Progenitor cell of endocrine pancreas (in vitro differentiated cells): ENCODE data around the gene NSUN2. TPM values are rescaled to one million over a fixed set of nuclear protein-coding genes. Genes with fewer than 3 reads are reported as not detected.
"Not testable (repeated sequence)": the region's sequence is repeated elsewhere in the genome, so short reads cannot be mapped to it uniquely, and the experiment has no call there.

Source experiments
- DNase-seq: peaks from one replicate; pipeline ENCODE4 v3.0.0; 2021; ENCODE audit warnings: low spot score; ENCODE audit not compliant: unreplicated experiment
- H3K27ac Mint-ChIP-seq: 2 replicates; pipeline ENCODE4 v1.8.0; 2021; ENCODE audit warnings: mild to moderate bottlenecking, moderate library complexity, mixed read lengths
- H3K27me3 Mint-ChIP-seq: 2 replicates; pipeline ENCODE4 v1.8.0; 2021; ENCODE audit warnings: mixed read lengths
- H3K36me3 Mint-ChIP-seq: 2 replicates; pipeline ENCODE4 v1.8.0; 2022; ENCODE audit warnings: mixed read lengths; ENCODE audit not compliant: insufficient read depth
- H3K4me1 Mint-ChIP-seq: 2 replicates; pipeline ENCODE4 v1.8.0; 2021; ENCODE audit warnings: low read depth, mixed read lengths
- H3K4me3 Mint-ChIP-seq: 2 replicates; pipeline ENCODE4 v1.8.0; 2021; ENCODE audit warnings: low read depth, mild to moderate bottlenecking, moderate library complexity, mixed read lengths
- H3K9me3 Mint-ChIP-seq: 2 replicates; pipeline ENCODE4 v1.8.0; 2021; ENCODE audit warnings: low read depth, mixed read lengths
- CTCF ChIP-seq: fragments of 200-600 bp; sonication (generic); IDR thresholded peaks from one replicate; pipeline ENCODE4 v1.5.0; 2021; ENCODE audit warnings: antibody characterized with exemption, mild to moderate bottlenecking; ENCODE audit not compliant: unreplicated experiment
- total RNA-seq: library from RNA; stranded (reverse); gene quantifications from 2 replicates; pipeline ENCODE4 v1.2.1, GENCODE V29; 2021

The NSUN2 gene
- total RNA-seq, 1 donor from 2014 or later: 61.3 TPM

GRCh38 chr5:6673031-6673430 lies 40.2 kb upstream of the NSUN2 start:
- TF ChIP-seq CTCF: no peak
- H3K9me3 Mint-ChIP-seq: peaks cover 9% of the 10 kb centered on the region
- no peaks in the 10 kb centered on the region for H3K4me1 Mint-ChIP-seq
- DNase-seq: no peak
- H3K27ac Mint-ChIP-seq: no peak overlapping the region
- no peaks in the 10 kb centered on the region for H3K27me3 Mint-ChIP-seq
- no peak overlapping the region for H3K4me3 Mint-ChIP-seq
- H3K36me3 Mint-ChIP-seq: peaks cover 25% of the 10 kb centered on the region

GRCh38 chr5:6668717-6669116 lies 35.9 kb upstream of the NSUN2 start:
- not testable (repeated sequence) for H3K4me1 Mint-ChIP-seq, H3K27me3 Mint-ChIP-seq, H3K9me3 Mint-ChIP-seq, DNase-seq, H3K4me3 Mint-ChIP-seq, H3K27ac Mint-ChIP-seq
- peaks cover 22% of the 10 kb centered on the region for H3K36me3 Mint-ChIP-seq

- H3K4me1 Mint-ChIP-seq: no peaks in the 10 kb centered on the region
- peaks cover 4% of the 10 kb centered on the region for H3K9me3 Mint-ChIP-seq
- H3K36me3 Mint-ChIP-seq: peaks cover 13% of the 10 kb centered on the region
- TF ChIP-seq CTCF: no peak
- no peak overlapping the region for H3K4me3 Mint-ChIP-seq
- H3K27ac Mint-ChIP-seq: no peak overlapping the region
- no peaks in the 10 kb centered on the region for H3K27me3 Mint-ChIP-seq
- DNase-seq: no peak
These were observed 34.8 kb upstream of the NSUN2 start for GRCh38 chr5:6667648-6668047.

- DNase-seq: no peak
- Mint-ChIP-seq H3K27me3 (no peaks in the 10 kb centered on the region), H3K4me1 (no peaks in the 10 kb centered on the region), H3K4me3 (no peak overlapping the region), H3K36me3 (peaks cover 13% of the 10 kb centered on the region), H3K9me3 (peaks cover 4% of the 10 kb centered on the region), H3K27ac (peak overlapping the region; percentile 74)
- no peak for TF ChIP-seq CTCF
These were observed 33.9 kb upstream of the NSUN2 start for GRCh38 chr5:6666762-6667161.

- TF ChIP-seq CTCF: no peak
- DNase-seq: no peak
- Mint-ChIP-seq H3K27ac (no peak overlapping the region), H3K27me3 (no peaks in the 10 kb centered on the region), H3K36me3 (peaks cover 17% of the 10 kb centered on the region), H3K9me3 (no peaks in the 10 kb centered on the region), H3K4me1 (no peaks in the 10 kb centered on the region), H3K4me3 (no peak overlapping the region)
These were observed 27.8 kb upstream of the NSUN2 start for GRCh38 chr5:6660688-6661087.

- no peak overlapping the region for H3K27ac Mint-ChIP-seq
- DNase-seq: no peak
- no peak overlapping the region for H3K4me3 Mint-ChIP-seq
- H3K36me3 Mint-ChIP-seq: peaks cover 23% of the 10 kb centered on the region
- H3K4me1 Mint-ChIP-seq: no peaks in the 10 kb centered on the region
- no peak for TF ChIP-seq CTCF
- no peaks in the 10 kb centered on the region for H3K9me3 Mint-ChIP-seq
- no peaks in the 10 kb centered on the region for H3K27me3 Mint-ChIP-seq
These were observed 27.3 kb upstream of the NSUN2 start for GRCh38 chr5:6659941-6660684.
